GM12874 (cell line): ENCODE measurements around the gene HPCAL1.

Experiments used
- CTCF ChIP-seq: IDR thresholded peaks from 2 replicates; pipeline ENCODE4 v1.5.1; 2011; ENCODE audit warnings: low read depth, mild to moderate bottlenecking, control low read depth, low read length, moderate library complexity; ENCODE audit not compliant: insufficient read depth

The HPCAL1 gene

GRCh38 chr2:10389573-10389972, 86.9 kb downstream of the HPCAL1 start:
- TF ChIP-seq CTCF, result no peak

DNA sequence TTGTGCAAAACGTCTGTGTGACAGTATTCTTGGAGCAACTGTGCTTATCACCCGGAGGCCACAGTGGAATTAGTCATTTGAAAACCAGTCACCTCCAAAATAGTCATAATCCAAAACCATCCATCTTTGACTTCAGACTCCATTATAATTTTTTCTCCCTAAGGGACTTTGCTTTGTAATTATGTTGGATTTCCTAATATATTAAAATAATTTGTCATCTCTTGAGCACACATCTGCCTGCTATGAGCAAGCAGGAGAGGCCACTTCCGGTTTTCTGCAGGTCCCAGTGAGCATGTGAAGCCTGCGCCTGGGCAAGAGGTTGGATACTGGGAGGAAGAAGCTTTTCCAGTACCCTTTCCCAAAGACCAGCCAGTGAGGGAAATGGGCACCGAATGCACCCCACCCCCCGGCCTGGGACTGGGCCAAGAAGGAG, 87.7 kb downstream of the HPCAL1 start:
- TF ChIP-seq CTCF, result no peak

GRCh38 chr2:10392100-10392499, 89.4 kb downstream of the HPCAL1 start:
- no peak for TF ChIP-seq CTCF

DNA sequence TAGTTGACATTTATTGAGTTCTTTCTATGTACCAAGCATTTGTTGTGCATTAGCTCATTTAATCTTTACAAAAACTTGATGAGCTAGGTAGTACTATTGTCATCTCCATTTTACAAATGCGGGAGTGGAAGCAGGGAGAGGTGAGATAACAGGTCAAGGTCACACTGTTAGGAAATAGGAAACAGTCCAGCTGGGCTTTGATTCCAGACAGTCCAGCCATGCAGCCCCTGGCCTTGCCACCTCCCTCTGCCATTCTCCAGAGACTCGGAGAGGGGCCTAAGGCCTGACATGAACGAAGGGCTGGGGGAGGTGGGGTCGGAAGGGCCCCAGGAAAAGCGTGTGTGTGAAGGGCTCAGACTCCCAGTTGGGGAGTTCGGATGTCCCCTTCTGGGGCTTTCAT, 89.8 kb downstream of the HPCAL1 start:
- no peak for TF ChIP-seq CTCF

GRCh38 chr2:10392951-10393639, 90.4 kb downstream of the HPCAL1 start:
- TF ChIP-seq CTCF, result no peak

DNA sequence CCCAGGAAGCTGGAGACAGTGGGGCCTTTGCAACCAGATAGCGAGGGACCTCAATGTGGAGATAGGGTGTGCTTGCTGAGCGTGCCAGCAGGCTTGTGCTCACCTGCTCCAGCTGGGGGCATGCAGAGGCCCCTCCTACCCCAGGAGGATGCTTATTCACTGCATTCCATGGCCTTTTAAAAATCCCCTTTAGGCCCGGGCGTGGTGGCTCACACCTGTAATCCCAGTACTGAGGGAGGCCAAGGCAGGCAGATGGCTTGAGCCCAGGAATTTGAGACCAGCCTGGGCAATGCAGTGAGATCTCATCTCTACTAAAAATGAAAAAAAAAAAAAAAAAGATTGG, 90.9 kb downstream of the HPCAL1 start:
- TF ChIP-seq CTCF, result no peak

GRCh38 chr2:10395893-10396292, 93.2 kb downstream of the HPCAL1 start:
- TF ChIP-seq CTCF, result no peak
